Suprapubic skin (tissue), 4 donors: ENCODE data around the gene RNF215.

Experiments
- CTCF ChIP-seq, 2 donors: fragments of 200-600 bp in 1 of 2; fragments of 450-650 bp in 1 of 2; sonication (generic) in 1 of 2; IDR thresholded peaks; one replicate each; pipeline ENCODE4 v1.5.1; 2016 to 2019; ENCODE audit warnings: antibody characterized with exemption in 2 of 2, mild to moderate bottlenecking in 1 of 2, moderate library complexity in 1 of 2
- EP300 ChIP-seq: sonication (generic); formaldehyde crosslinking; IDR thresholded peaks from one replicate; pipeline ENCODE4 v1.6.1; 2017; ENCODE audit warnings: antibody characterized with exemption
- POLR2A ChIP-seq, 2 donors: fragments of 450-650 bp; IDR thresholded peaks; one replicate each; pipeline ENCODE4 v1.6.1; 2017; ENCODE audit warnings: antibody characterized with exemption in 2 of 2, mild to moderate bottlenecking in 2 of 2, moderate library complexity in 2 of 2
- POLR2AphosphoS5 ChIP-seq, 3 donors: sonication (generic); formaldehyde crosslinking; IDR thresholded peaks; one replicate each; pipeline ENCODE4 v1.6.1; 2017; ENCODE audit warnings: antibody characterized with exemption in 3 of 3

- TF ChIP-seq CTCF (IDR thresholded peaks at IDR 0.05) (no peak), POLR2A (IDR thresholded peaks at IDR 0.05) (no peak), EP300 (no peak), POLR2AphosphoS5 (IDR thresholded peaks at IDR 0.05) (no peak)
These were observed 17.1 kb upstream of the RNF215 start for GRCh38 chr22:30404307-30404706.
